ENCODE measurements around the gene ROCK2.

- TF ChIP-seq CTCF (conservative IDR thresholded peaks at IDR 0.05) (no peak), ZFX (IDR thresholded peaks at IDR 0.05) (no peak)
Observed at GRCh38 chr2:11298592-11298991, 45.8 kb downstream of the ROCK2 start.

Data from C4-2B (cell line).